Activated T-cell treated with anti-CD3 and anti-CD28 coated beads for 4 hours (primary cell): Measurements from ENCODE around the gene KCNG1.

Experiments
- DNase-seq: peaks from one replicate; pipeline ENCODE4 v3.0.0-alpha.2; 2020

KCNG1 gene

DNA sequence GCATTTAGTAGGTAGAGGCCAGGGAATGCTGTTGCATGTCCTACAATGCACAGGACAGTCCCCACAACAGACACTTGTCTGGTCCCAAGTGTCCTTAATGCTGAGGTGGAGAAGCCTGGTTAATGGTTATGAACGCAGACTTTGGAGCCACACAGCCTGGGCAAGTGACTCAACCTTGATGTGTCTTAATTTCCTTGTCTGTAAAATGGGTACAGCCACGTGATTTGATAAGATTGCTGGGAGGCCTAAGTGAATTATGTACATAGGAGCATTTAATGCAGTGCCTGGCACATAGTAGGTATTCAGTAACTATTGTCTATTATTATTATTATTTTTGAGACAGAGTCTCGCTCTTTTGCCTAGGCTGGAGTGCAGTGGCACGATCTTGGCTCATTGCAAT lies 11.4 kb downstream of the KCNG1 start:
- no peak for DNase-seq

DNA sequence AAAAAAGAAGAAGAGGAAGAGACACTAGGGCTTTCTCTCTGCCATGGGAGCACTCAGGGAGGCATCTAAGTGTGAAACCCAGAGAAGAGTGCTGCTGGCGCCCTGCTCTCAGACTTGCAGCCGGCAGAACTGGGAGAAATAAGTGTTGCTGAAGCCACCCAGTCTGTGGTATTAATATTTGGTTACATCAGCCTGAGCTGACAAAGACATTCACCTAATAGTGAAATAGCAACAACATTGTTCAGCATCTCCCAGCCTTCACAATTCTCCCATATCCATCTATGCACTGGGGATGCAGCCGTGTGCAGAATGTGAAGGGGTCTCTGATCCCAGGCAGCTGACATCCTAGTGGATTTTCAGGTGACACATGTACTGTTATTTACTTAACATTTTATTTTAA lies 12.0 kb downstream of the KCNG1 start:
- DNase-seq, result no peak

DNA sequence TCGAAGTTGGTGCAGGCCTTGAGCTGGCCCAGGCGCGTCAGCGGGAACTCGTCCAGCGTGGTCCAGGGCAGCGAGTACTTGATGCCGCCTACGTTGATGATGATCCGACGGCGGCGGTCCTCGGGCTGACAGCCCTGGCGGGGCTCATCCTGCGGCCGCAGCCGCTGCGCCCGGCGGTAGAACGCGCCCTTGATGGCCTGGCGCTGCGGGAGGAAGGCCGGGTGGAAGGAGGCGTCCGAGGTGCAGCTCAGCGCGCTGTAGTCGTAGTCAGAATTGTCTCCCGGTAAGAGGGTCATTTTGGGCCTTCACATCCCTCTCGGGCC lies 12.9 kb downstream of the KCNG1 start:
- no peak for DNase-seq

DNA sequence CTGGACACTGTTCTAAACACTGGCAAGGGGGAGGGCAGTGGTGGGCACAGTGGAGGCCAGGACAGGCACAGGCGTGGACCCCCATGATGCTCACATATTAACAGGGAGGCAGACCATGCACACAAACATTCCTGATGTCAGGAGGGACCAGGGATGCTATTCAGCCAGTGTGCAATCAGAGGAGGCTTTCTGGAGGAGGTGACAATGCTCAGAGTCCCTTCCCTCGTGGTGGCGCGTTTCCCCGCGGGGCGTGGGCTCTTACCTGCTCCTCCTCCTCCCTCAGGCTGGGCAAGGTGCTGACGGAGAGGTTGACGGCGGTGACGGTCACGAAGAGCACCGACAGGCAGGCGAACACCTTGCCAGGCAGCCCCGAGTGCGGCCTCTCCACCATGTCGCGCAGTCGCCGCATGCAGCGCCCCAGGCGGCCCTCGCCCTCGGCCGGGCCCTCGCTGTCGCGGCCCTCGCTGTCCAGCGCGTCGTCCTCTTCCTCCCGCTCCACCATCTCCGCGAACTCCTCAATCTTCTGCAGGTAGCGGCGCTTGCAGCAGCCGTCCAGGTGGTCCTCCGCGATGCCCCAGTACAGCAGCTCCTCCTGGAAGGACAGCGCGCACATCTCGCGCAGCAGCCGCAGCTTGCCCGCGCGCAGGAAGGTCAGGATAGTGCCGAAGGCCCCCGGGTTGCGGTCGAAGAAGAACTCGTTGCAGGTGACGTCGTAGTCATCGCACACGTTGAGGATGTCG lies 13.4 kb downstream of the KCNG1 start:
- no peak for DNase-seq

DNA sequence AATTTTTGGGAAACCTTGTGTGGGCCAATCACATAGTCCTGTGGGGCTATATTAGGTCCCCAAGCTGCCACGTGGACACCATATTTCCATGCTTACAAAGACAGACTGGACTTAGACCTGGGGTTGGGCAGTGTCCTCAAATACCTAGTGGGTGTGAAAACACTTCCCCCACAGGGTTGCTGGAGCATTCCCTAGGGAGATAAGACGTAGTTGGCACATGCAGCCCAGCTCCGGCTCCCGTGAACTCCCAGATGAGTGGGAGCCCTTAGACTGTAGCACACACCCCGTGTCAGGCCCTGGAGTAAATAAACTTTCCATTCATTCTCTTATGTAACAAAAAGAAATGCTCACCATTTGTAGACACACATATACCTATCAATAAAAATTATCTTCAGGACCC lies 14.2 kb downstream of the KCNG1 start:
- DNase-seq, result no peak

DNA sequence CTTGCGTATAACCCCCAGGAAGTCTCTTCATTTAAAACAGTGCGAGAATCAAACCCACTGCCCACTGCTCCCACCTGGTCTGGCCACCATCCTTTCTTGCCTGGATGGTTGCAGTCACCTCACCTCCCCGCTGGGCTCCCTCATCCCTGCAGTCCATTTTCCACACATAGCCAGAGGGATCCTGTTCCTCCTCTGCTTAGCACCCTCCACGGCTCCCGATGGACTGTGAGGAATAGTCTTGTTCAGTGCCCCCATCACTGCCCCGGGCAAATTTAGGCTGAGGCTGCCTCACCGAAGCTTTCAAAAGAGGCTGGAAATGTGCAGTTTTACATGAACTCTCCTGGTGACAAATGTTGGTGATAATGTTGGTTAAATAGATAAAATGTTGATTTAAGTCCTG lies 17.7 kb downstream of the KCNG1 start:
- no peak for DNase-seq

DNA sequence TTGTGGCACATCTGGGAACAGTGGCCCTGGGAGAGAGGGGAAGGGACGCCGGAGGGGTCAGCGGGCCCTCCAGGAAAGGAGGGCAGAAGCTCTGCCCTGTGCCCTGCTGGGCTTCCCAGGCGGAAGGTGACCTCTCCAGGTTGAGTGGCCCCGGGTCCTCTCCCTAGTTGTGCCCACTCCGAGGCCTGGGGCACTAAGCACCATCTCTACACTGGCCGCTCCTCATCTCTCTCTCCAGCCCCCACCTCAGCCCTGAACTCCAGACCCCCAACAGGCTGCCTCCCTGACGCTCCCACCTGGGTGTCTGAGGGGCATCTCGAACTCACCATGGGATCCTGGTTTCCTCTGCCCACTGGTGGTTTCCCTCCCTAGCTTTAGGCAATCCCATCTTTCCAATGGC lies 18.1 kb downstream of the KCNG1 start:
- no peak for DNase-seq

DNA sequence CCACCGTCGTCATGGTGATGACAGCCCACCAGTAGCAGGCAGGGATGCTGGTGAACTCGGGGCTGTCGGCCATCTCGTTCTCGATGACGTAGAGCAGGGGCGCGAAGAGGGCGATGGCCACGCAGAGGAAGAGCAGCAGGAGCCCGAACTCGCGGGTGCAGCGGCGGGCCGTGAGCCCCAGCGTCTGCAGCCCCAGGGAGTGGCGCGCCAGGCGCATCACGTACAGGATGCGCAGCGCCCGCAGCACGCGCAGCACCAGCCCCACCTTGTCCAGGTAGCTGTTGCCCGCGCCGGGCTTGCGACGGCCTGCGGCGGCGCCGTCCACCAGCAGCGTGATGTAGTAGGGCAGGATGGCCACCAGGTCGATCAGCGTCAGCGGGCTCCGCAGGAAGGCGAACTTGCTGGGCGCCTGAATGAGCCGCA lies 18.6 kb downstream of the KCNG1 start:
- DNase-seq, result no peak

DNA sequence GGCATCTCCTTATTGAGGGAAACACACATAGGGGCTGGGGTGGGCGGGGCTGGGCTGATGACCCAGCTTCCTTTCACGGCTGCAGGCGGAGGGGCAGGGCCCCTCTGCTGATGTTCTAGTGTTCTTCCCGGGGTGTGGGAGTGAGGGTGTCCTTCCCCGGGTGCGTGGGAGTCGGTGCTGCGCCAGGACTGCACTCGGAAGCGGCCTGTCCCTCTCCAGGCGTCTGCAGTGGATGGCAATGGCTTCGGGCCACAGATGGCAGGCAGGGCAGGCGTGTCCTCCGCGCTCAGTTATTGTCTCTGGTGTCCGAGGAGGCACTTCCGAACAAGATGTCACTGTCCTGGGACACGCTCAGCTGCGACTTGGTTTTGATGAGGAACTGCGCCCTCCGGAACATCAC lies 19.2 kb downstream of the KCNG1 start:
- no peak for DNase-seq

DNA sequence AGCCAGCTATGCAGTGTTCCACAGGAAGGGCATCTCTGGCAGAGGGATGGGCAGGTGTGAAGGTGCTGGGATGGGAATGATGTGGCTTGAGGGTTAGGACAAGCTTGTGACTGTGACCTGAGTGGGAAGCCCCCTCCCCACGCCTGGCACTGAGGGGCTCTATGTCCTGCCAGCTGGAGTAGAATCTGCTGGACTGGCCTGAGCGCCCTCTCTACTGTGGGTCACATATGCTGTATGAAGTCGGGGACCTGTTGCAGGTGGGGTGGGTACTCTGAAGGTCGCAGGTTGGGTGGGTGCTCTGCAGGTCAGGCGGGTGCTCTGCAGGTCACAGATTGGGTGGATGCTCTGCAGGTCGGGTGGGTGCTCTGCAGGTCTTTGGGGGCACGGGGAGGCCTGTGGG lies 20.3 kb downstream of the KCNG1 start:
- no peak for DNase-seq

DNA sequence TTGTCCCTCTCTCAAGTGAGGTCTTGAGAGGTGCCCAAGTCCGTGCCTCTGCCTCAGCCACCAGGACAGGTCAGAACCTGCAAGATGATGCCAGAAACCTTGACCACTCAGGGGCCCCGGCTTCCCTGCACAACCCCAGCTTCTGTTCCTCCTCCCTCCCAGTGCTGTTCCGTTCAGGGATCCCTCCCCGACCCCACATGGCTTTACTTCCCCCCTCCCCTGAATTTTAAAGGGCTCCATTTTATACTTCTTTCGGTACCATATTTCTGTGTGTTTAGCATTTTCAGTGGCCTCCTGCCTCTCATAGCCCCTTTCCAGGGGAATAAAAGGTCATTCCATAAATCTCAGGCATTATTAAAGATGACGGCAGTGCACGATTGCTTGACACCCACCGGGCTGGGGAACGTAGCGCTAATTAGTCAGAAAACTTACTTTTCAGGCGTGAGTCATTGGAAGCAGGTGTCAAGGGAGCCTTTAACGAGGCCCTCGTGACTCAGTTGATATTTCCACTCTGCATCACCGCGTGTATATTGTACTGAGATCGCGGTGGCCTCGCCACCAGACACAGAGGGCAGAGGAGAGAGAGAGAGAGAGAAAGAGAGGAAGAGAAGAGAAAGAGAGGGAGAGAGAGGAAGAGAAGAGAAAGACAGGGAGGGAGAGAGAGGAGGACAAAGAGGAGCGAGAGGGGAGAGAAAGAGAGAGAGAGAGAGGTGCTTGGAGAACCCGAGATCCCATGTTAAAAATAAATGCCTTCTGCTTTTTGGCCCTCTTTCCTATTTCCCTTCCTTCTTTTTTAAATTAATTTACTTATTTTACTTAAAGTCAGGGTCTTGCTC lies 21.3 kb downstream of the KCNG1 start:
- no peak for DNase-seq

DNA sequence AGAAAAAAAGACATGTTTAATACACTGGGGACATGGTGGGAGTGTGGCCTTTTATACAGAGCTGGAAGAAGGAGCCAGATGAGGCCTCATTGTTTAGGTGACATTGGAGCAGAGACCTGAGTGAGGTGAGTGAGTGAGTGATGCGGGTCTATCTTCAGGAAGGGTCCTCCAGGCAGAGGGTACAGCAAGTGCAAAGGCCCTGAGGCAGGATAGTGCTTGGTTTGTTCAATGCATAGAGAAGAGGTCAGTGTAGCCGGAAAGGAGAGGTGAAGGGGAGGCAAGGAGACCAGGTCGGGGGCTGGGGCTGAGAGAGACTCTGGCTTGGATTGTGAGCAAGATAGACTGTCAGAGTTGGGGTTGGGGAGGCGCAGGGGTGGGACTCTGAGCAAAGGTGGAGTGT lies 23.6 kb downstream of the KCNG1 start:
- DNase-seq, result no peak

DNA sequence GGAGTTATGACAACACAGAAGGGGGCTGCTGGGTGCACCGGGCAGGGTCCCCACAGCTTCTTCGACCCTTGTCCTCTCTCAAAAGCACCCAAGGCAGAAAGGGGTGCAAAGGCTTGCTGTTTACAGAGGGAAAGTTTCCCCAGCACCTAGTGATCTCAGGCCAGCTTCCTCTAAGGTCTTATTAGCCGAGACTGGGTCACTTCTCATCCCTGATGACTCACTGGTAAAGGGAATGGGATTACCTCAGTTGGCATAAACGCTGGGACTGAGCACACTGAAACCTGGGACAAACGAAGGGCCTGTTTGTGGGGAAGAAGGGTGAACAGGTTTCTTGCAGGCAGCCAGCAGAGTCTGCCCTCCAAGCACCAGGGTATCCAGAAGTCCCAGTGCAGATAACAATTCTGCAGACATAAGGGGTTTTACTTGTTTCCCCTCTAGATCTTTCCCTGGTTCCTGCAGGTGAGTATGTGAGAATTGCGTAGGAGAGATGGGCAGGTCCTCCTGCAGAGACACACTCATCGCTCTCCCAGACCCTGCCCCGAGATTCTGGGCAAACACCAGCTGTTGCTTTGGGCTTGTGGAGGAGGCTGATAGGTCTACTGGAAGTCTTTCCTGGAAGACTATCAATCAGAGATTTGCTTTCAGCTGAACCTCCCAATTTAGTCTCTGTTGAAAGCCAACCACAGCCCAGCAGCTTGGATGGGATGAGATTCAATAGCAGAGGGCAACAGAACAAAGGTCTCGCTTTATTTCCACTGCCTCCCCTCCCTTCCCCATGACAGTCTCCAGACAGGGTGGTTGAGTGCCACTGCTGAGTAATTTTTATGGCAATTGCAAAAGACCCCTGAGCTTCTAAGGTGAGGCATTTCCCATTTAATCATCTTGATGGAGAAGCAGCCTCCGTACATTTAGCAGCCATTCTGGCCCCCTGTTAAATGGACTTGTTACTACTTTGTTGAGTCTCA lies 25.7 kb downstream of the KCNG1 start:
- no peak for DNase-seq

DNA sequence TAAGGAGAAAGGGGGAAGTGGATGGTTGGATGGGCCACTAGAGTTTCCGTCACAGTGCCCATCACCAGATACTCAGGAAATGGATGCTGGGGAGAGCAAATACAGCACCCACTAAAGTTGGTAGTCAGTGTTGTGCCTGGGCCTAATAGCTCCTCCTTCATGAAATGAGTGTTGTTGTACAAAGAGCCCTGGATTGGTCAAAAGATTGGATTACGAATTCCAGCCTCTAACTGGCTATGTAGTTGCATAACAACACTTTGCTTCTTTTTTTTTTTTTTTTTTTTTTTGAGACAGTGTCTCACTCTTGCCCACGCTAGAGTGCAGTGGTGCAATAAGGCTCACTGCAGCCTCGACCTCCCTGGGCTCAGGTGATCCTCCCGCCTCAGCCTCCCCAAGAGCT lies 27.4 kb downstream of the KCNG1 start:
- DNase-seq, result no peak

DNA sequence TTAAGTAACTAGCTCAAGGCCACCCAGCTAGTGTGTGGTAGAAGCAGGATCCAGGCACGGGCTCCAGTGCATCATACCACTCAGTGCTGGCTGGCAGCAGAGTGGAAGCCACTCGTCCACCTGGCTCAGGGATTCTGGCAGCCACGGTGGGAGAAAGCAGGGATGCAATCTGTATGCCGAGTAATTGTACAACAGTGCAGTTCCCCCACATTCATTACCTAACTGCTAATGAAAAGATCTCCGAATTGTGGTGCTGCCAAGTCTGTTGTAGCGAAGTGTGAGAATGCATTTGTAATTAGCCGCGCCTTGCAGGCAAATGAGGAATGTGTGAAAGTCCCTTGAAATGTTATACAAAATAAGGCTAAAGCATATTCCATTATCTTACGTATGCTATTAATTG lies 29.0 kb downstream of the KCNG1 start:
- DNase-seq, result no peak

DNA sequence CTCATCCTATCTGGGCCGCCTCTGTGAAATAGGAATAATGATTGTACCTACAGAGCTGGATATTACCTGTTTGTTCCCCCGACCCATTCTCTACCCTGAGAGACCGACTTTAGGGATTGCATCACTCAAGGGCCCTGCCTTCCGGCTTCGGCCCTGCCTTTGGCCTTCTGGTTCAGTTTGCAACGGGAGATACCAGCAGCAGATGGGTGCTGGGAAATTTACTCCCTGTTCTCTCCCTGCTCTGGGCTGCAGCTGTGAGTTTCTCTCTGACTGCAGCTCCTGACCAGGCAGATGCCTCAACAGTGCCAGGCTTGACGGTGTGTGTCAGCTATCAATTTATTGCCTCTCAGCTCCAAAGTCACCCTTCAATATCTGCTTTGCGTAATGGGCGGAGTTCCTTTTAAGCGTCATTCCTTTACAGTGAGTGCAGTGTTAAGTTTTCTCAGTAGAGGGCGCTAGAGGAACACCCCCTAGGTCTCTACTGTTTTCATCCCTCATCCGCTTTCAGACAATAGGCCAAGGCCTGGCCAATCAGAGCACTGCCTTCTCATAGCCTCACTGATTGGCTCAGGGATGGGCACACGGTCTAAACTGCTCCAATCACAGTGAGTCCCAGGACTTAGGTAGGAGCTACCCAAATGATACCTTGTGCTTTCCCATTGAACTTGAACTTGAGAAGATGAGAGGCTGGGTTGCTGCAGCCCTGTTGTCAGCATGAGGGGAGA lies 30.0 kb downstream of the KCNG1 start:
- no peak for DNase-seq

DNA sequence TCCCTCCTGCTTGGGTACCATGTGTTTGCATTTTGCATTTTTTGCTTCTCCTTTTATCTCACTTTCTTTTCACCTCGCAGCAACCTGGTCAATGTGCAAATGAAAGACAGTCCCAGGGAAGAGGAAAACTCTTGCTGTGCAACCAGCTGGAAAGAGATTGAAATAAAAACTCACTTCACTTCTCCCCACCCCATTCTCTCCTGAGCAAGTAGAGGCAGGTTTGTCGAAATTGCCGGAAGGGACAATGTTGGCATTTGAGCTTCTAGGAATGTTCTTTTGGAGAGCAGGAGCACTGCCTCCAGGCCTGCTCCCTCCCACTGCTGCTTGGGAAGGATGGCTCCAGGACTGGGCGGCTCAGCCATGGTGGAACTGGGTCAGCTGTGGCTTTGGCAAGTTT lies 30.6 kb downstream of the KCNG1 start:
- DNase-seq, result no peak

DNA sequence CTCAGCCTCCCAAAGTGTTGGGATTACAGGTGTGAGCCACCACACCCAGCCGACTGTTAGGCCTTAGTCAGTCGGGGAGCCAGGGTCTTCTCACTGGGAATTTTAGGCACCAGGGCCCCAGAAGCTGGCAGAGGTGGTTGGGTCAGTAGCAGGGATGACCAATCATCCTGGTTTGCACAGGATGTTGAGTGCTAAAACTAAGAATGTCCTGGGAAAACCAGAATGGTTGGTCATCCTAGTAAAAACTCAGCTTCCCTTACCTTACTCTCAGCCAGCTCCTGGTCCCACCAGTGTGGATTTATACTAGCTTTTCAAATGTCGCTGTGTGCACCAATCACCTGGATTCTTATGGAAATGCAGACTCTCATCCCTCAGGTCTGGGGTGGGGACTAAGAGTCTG lies 31.8 kb downstream of the KCNG1 start:
- DNase-seq, result no peak

DNA sequence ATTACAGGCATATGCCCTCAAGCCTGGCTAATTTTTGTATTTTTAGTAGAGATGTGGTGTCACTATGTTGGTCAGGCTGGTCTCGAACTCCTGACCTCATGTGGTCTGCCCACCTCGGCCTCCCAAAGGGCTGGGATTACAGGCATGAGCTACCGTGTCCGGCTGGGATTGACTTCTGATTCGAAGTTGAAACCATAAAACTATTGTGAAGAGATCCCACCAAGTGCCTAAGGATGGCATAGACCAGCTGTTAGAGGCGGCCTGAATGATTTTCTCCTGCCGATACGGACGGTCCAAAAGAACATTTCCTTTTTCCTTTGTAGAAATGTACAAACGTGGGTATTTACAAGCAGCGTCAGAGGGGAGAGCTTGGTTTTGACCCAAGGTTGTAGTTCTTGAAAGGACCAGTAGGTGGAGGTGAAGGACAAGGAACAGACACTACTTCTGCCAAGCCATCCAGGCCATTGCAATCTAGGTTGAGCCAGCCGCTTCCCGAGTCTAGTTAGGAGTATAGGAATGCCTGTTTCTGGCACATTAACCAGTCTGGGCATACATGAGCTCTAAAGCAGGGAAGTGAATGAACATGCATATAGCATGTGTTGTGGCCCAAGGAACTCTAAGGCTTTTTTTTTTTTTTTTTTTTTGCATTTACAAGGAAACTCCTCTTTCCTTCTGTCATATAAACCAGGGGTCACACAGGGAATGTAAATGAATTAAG lies 35.3 kb downstream of the KCNG1 start:
- DNase-seq, result peak; percentile 60

DNA sequence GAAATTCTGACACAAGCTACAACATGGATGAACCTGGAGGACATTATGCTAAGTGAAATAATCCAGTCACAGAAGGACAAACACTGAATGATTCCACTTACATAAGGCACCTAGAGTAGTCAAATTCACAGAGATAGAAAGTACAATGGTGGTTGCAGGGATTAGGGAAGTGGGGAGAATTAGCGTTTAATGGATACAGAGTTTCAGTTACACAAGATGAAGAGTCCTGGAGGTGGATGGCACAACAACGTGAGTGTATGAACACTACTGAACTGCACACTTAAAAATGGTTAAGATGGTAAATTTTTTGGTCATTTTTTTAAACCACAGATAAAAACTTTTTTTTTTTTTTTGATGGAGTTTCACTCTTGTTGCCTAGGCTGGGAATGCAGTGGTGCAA lies 39.6 kb downstream of the KCNG1 start:
- no peak for DNase-seq

DNA sequence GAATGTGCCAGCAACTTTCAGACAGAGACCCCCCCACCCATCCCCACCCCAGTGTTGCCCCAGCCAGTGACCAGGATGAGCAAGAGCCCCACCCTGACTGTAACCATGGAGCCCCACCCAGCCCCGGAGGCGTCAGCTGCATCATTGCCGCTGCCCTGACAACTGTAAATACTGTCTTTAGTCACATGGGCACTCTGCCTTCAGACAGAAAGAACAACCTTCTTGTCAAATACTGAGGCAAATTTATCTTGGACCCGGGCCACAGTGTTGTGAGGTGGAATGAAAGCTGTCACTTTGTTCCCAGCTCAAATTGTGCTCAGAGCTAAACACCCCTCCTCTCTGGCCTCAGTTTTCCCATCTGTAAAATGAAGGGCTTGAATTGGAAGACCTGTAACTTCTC lies 40.5 kb downstream of the KCNG1 start:
- no peak for DNase-seq

DNA sequence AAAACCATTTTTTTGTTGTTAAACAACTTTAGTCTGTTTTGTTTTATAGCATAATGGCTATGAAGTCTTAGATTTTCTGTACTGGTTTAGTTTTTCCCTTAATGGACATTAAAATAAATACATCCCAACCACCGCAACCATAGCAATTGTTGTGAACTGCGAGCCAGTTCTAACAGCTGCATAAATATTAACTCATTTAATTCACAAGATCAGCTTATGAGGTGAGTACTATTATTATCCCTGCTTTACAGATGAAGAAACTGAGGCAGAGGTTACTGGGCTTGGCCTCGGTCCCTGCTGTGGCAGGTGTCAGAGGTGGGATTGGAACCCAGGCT lies 41.2 kb downstream of the KCNG1 start:
- no peak for DNase-seq
